Spleen (tissue), 11 donors: ENCODE data around the gene LMNB1. TPM values are rescaled to one million over a fixed set of nuclear protein-coding genes. Genes with fewer than 3 reads are reported as not detected.
A peak's percentile ranks its signal among the peaks of the same experiment; 100 is the strongest.

ENCODE experiments used
- DNase-seq: peaks from one replicate; pipeline ENCODE4 v3.0.0-alpha.2; 2020
- H3K27ac ChIP-seq, 8 donors: fragments of 200-600 bp; sonication (generic) in 7 of 8; 1 replicate in 4 of 8; 2 replicates in 4 of 8; pipeline versions ENCODE4 v1.5.0 to v1.8.0; 2016 to 2021; ENCODE audit warnings: inconsistent platforms in 4 of 8, mild to moderate bottlenecking in 4 of 8, moderate library complexity in 1 of 8
- H3K27me3 ChIP-seq, 7 donors: fragments of 200-600 bp; sonication (generic) in 6 of 7; replicated peaks in 1 of 7; 1 replicate in 4 of 7; 2 replicates in 3 of 7; pipeline versions ENCODE4 v1.5.0 to v1.8.0; 2016 to 2021; ENCODE audit warnings: inconsistent platforms in 3 of 7, mild to moderate bottlenecking in 1 of 7
- H3K36me3 ChIP-seq, 6 donors: fragments of 200-600 bp; sonication (generic) in 5 of 6; 1 replicate in 4 of 6; 2 replicates in 2 of 6; pipeline versions ENCODE4 v1.5.0 to v1.8.0; 2016 to 2021; ENCODE audit warnings: inconsistent platforms in 2 of 6
- H3K4me1 ChIP-seq, 6 donors: fragments of 200-600 bp; sonication (generic) in 5 of 6; 1 replicate in 3 of 6; 2 replicates in 3 of 6; pipeline versions ENCODE4 v1.5.0 to v1.8.0; 2016 to 2021; ENCODE audit warnings: inconsistent platforms in 3 of 6
- H3K4me3 ChIP-seq, 8 donors: fragments of 200-600 bp; sonication (generic) in 7 of 8; 1 replicate in 4 of 8; 2 replicates in 4 of 8; pipeline versions ENCODE4 v1.5.0 to v1.8.0; 2016 to 2021; ENCODE audit warnings: inconsistent platforms in 4 of 8, mild to moderate bottlenecking in 4 of 8, moderate library complexity in 2 of 8
- H3K9me3 ChIP-seq, 8 donors: fragments of 200-600 bp; sonication (generic) in 7 of 8; 1 replicate in 4 of 8; 2 replicates in 4 of 8; pipeline versions ENCODE4 v1.5.0 to v1.8.0; 2016 to 2021; ENCODE audit warnings: inconsistent platforms in 4 of 8
- CTCF ChIP-seq, 11 experiments: fragments of 200-600 bp in 7 of 11; fragments of 450-650 bp in 4 of 11; sonication (generic) in 4 of 11; IDR thresholded peaks in 8 of 11; conservative IDR thresholded peaks in 3 of 11; 1 replicate in 7 of 11; 2 replicates in 4 of 11; pipeline versions ENCODE4 v1.4.0 to v1.8.0; 2016 to 2021; ENCODE audit warnings: antibody characterized with exemption in 11 of 11, inconsistent platforms in 4 of 11, mild to moderate bottlenecking in 1 of 11
- POLR2A ChIP-seq, 3 donors: fragments of 450-650 bp; IDR thresholded peaks; one replicate each; pipeline ENCODE4 v1.5.1; 2017; ENCODE audit warnings: antibody characterized with exemption in 3 of 3, mild to moderate bottlenecking in 1 of 3
- POLR2AphosphoS5 ChIP-seq, 3 donors: sonication (generic); formaldehyde crosslinking; IDR thresholded peaks; one replicate each; pipeline ENCODE4 v1.5.1; 2017; ENCODE audit warnings: antibody characterized with exemption in 3 of 3
- WGBS, 5 donors: extraction: QIAGEN DNeasy Blood & Tissue Kit in 3 of 5; methylation state at CpG; one replicate each; pipeline versions ENCODE4 v1.1.5 to v1.1.7; 2013 to 2018; 5-methylcytosine and 5-hydroxymethylcytosine counted together
- intact Hi-C: fragments of 100-400 bp; cut with DNase I; formaldehyde crosslinking; loops from one replicate; pipeline ENCODE4 v1.15.0; 2023; ENCODE audit warnings: low total_unique reads
- polyA plus RNA-seq, 3 donors: library from polyadenylated mRNA; stranded (reverse); fragments of 200-250 nt; gene quantifications; one replicate each; pipeline ENCODE4 v1.2.1, GENCODE V29; 2013
- total RNA-seq, 7 donors: library from RNA; depleted of rRNA in 3 of 7; stranded (reverse); fragments of >200 nt in 3 of 7; fragmentation: NEBNext Ultra II Directional in 4 of 7; extraction: Animal tissue kit (Norgen Biotek cat#: 25700) in 4 of 7; gene quantifications; one replicate each; pipeline versions ENCODE4 v1.1.0 to v1.2.1, GENCODE V29; 2016 to 2021
- donor health status: healthy with polysubstance abuse.
- donor health status: DM: no; HTN: no; CAD: no; lungs with moderate emphysema.
- donor health status: DM: no; HTN: no; CAD: no.
- donor health status: Bipolar disorder and iron deficiency.
- donor health status: healthy.
- donor health status: DM: no; HTN: no; CAD: no.
- donor health status: DM: yes; HTN: yes; CAD: no.

The LMNB1 gene
- total and polyA plus RNA-seq, 10 donors, result 7.5 to 68.8 (median 27.8) TPM

- Histone ChIP-seq H3K27ac (peak overlapping the region; percentile 91 to 99 (median 96)), H3K27me3 (no peaks in the 10 kb centered on the region), H3K9me3 (no peaks in the 10 kb centered on the region), H3K4me1 (peaks cover 12 to 41% (median 36%) of the 10 kb centered on the region in 6 donors), H3K4me3 (peak overlapping the region; percentile 80 to 96 (median 90)), H3K36me3 (no peaks in the 10 kb centered on the region)
- TF ChIP-seq CTCF (IDR thresholded peaks at IDR 0.05 in 8 of 11, conservative IDR thresholded peaks at IDR 0.05 in 3 of 11), result peak in 1 of 11 experiments; percentile 10
- no peak for TF ChIP-seq POLR2A (IDR thresholded peaks at IDR 0.05)
- TF ChIP-seq POLR2AphosphoS5 (IDR thresholded peaks at IDR 0.05), result peak in 1 of 3 donors; percentile 33
- 0 to 1% (median 0%) methylated on average over 51 to 93 of the region's 93 CpGs for WGBS, 5 donors
- peak; percentile 95 for DNase-seq
- intact Hi-C loops, result no loop called here
These were observed 480 bp downstream of the LMNB1 start for GRCh38 chr5:126777257-126777974.

GRCh38 chr5:126777975-126778674 is 1.2 kb downstream of the LMNB1 start:
- Histone ChIP-seq H3K4me1 (peaks cover 12 to 45% (median 36%) of the 10 kb centered on the region in 6 donors), H3K4me3 (peak overlapping the region; percentile 80 to 96 (median 90)), H3K27me3 (no peaks in the 10 kb centered on the region), H3K9me3 (no peaks in the 10 kb centered on the region), H3K27ac (peak overlapping the region; percentile 91 to 99 (median 96)), H3K36me3 (no peaks in the 10 kb centered on the region)
- 0 to 1% (median 1%) methylated on average over 33 to 66 of the region's 66 CpGs for whole genome bisulfite sequencing, 5 donors
- peak; percentile 98 for DNase-seq
- TF ChIP-seq CTCF (IDR thresholded peaks at IDR 0.05 in 8 of 11, conservative IDR thresholded peaks at IDR 0.05 in 3 of 11) (peak in 1 of 11 experiments; percentile 17), POLR2AphosphoS5 (IDR thresholded peaks at IDR 0.05) (peak; percentile 78 to 91 (median 90)), POLR2A (IDR thresholded peaks at IDR 0.05) (peak; percentile 29 to 69 (median 39))
- intact Hi-C loops, result no loop called here

GRCh38 chr5:126778675-126779403 is 1.9 kb downstream of the LMNB1 start:
- peak overlapping the region; percentile 80 to 96 (median 90) for H3K4me3 ChIP-seq
- H3K9me3 ChIP-seq, result no peaks in the 10 kb centered on the region
- peak overlapping the region; percentile 91 to 99 (median 96) for H3K27ac ChIP-seq
- 10 to 14% (median 12%) methylated on average over 17 of the region's 17 CpGs for WGBS, 5 donors
- intact Hi-C loops, result no loop called here
- no peak for DNase-seq
- no peaks in the 10 kb centered on the region for H3K36me3 ChIP-seq
- H3K27me3 ChIP-seq, result no peaks in the 10 kb centered on the region
- TF ChIP-seq CTCF (IDR thresholded peaks at IDR 0.05 in 8 of 11, conservative IDR thresholded peaks at IDR 0.05 in 3 of 11), result no peak
- TF ChIP-seq POLR2AphosphoS5 (IDR thresholded peaks at IDR 0.05), result no peak
- TF ChIP-seq POLR2A (IDR thresholded peaks at IDR 0.05), result no peak
- peaks cover 12 to 47% (median 36%) of the 10 kb centered on the region in 6 donors for H3K4me1 ChIP-seq
